ENCODE data around the gene FHAD1. TPM values are rescaled to one million over a fixed set of nuclear protein-coding genes. Genes with fewer than 3 reads are reported as not detected.

FHAD1 gene
- total RNA-seq, 1 donor from 2014 or later: not detected

- Mint-ChIP-seq H3K4me1 (ENCODE audit: unreplicated experiment) (no peaks in the 10 kb centered on the region), H3K27me3 (ENCODE audit: unreplicated experiment) (peaks cover 51% of the 10 kb centered on the region), H3K27ac (ENCODE audit: unreplicated experiment) (no peak overlapping the region), H3K4me3 (ENCODE audit: unreplicated experiment) (no peak overlapping the region), H3K9me3 (ENCODE audit: unreplicated experiment) (no peaks in the 10 kb centered on the region), H3K36me3 (ENCODE audit: unreplicated experiment) (no peaks in the 10 kb centered on the region)
- DNase-seq (ENCODE audit: extremely low spot score, unreplicated experiment): peak; percentile 56
- no peak for TF ChIP-seq CTCF (IDR thresholded peaks at IDR 0.05)
Measured at GRCh38 chr1:15259622-15260007, 12.6 kb downstream of the FHAD1 start.

- Mint-ChIP-seq H3K4me1 (ENCODE audit: unreplicated experiment) (no peaks in the 10 kb centered on the region), H3K27ac (ENCODE audit: unreplicated experiment) (no peak overlapping the region), H3K4me3 (ENCODE audit: unreplicated experiment) (no peak overlapping the region), H3K27me3 (ENCODE audit: unreplicated experiment) (peaks cover 47% of the 10 kb centered on the region), H3K9me3 (ENCODE audit: unreplicated experiment) (no peaks in the 10 kb centered on the region), H3K36me3 (ENCODE audit: unreplicated experiment) (no peaks in the 10 kb centered on the region)
- DNase-seq (ENCODE audit: extremely low spot score, unreplicated experiment): peak; percentile 70
- no peak for TF ChIP-seq CTCF (IDR thresholded peaks at IDR 0.05)
Measured at GRCh38 chr1:15260418-15261154, 13.6 kb downstream of the FHAD1 start.

GRCh38 chr1:15261155-15262002 is 14.4 kb downstream of the FHAD1 start:
- Mint-ChIP-seq H3K27me3 (ENCODE audit: unreplicated experiment) (peaks cover 45% of the 10 kb centered on the region), H3K9me3 (ENCODE audit: unreplicated experiment) (no peaks in the 10 kb centered on the region), H3K4me1 (ENCODE audit: unreplicated experiment) (no peaks in the 10 kb centered on the region), H3K4me3 (ENCODE audit: unreplicated experiment) (no peak overlapping the region), H3K27ac (ENCODE audit: unreplicated experiment) (no peak overlapping the region), H3K36me3 (ENCODE audit: unreplicated experiment) (no peaks in the 10 kb centered on the region)
- TF ChIP-seq CTCF (IDR thresholded peaks at IDR 0.05): no peak
- DNase-seq (ENCODE audit: extremely low spot score, unreplicated experiment): peak; percentile 71

GRCh38 chr1:15262003-15262377 is 15.0 kb downstream of the FHAD1 start:
- TF ChIP-seq CTCF (IDR thresholded peaks at IDR 0.05): no peak
- no peaks in the 10 kb centered on the region for H3K36me3 Mint-ChIP-seq (ENCODE audit: unreplicated experiment)
- H3K4me1 Mint-ChIP-seq (ENCODE audit: unreplicated experiment): no peaks in the 10 kb centered on the region
- H3K27ac Mint-ChIP-seq (ENCODE audit: unreplicated experiment): no peak overlapping the region
- no peak for DNase-seq (ENCODE audit: extremely low spot score, unreplicated experiment)
- no peaks in the 10 kb centered on the region for H3K9me3 Mint-ChIP-seq (ENCODE audit: unreplicated experiment)
- H3K4me3 Mint-ChIP-seq (ENCODE audit: unreplicated experiment): no peak overlapping the region
- peaks cover 50% of the 10 kb centered on the region for H3K27me3 Mint-ChIP-seq (ENCODE audit: unreplicated experiment)

GRCh38 chr1:15262706-15263105 is 15.7 kb downstream of the FHAD1 start:
- no peak for TF ChIP-seq CTCF (IDR thresholded peaks at IDR 0.05)
- Mint-ChIP-seq H3K27ac (ENCODE audit: unreplicated experiment) (no peak overlapping the region), H3K9me3 (ENCODE audit: unreplicated experiment) (no peaks in the 10 kb centered on the region), H3K27me3 (ENCODE audit: unreplicated experiment) (peaks cover 48% of the 10 kb centered on the region), H3K4me1 (ENCODE audit: unreplicated experiment) (no peaks in the 10 kb centered on the region), H3K36me3 (ENCODE audit: unreplicated experiment) (no peaks in the 10 kb centered on the region), H3K4me3 (ENCODE audit: unreplicated experiment) (no peak overlapping the region)
- no peak for DNase-seq (ENCODE audit: extremely low spot score, unreplicated experiment)
